Ascending aorta (tissue), 2 donors: ENCODE data around the gene TFRC. TPM values are rescaled to one million over a fixed set of nuclear protein-coding genes. Genes with fewer than 3 reads are reported as not detected.

Source experiments
- DNase-seq, 2 donors: peaks; one replicate each; pipeline ENCODE4 v3.0.0-alpha.2; 2019; ENCODE audit warnings: low spot score in 2 of 2
- H3K27ac ChIP-seq, 2 donors: fragments of 200-600 bp; sonication (generic); one replicate each; pipeline ENCODE4 v1.5.1; 2016 to 2017; ENCODE audit warnings: mild to moderate bottlenecking in 1 of 2
- H3K27me3 ChIP-seq: fragments of 200-600 bp; sonication (generic); one replicate; pipeline ENCODE4 v1.5.1; 2017
- H3K36me3 ChIP-seq, 2 donors: fragments of 200-600 bp; sonication (generic); one replicate each; pipeline ENCODE4 v1.5.1; 2016
- H3K4me1 ChIP-seq, 2 donors: fragments of 200-600 bp; sonication (generic); one replicate each; pipeline ENCODE4 v1.5.1; 2016 to 2017; ENCODE audit warnings: mild to moderate bottlenecking in 1 of 2
- H3K4me3 ChIP-seq, 2 donors: fragments of 200-600 bp; sonication (generic); one replicate each; pipeline ENCODE4 v1.5.1; 2016 to 2017; ENCODE audit warnings: mild to moderate bottlenecking in 1 of 2
- H3K9me3 ChIP-seq, 2 donors: fragments of 200-600 bp; sonication (generic); one replicate each; pipeline ENCODE4 v1.5.1; 2016
- intact Hi-C: fragments of 100-400 bp; cut with DNase I; formaldehyde crosslinking; loops from one replicate; pipeline ENCODE4 v1.15.1; 2023
- total RNA-seq: library from RNA; depleted of rRNA; stranded (reverse); fragments of >200 nt; gene quantifications from one replicate; pipeline ENCODE4 v1.1.0, GENCODE V29; 2016
- TF ChIP-seq, protein P1 (sequence below), 3 experiments: fragments of 200-600 bp in 2 of 3; fragments of 450-650 bp in 1 of 3; sonication (generic) in 2 of 3; IDR thresholded peaks; one replicate each; pipeline ENCODE4 v1.5.1; 2016 to 2019; ENCODE audit warnings: antibody characterized with exemption in 3 of 3, mild to moderate bottlenecking in 1 of 3, moderate library complexity in 1 of 3

Gene TFRC
- total RNA-seq, 1 donor from 2014 or later: 30.1 TPM

DNA sequence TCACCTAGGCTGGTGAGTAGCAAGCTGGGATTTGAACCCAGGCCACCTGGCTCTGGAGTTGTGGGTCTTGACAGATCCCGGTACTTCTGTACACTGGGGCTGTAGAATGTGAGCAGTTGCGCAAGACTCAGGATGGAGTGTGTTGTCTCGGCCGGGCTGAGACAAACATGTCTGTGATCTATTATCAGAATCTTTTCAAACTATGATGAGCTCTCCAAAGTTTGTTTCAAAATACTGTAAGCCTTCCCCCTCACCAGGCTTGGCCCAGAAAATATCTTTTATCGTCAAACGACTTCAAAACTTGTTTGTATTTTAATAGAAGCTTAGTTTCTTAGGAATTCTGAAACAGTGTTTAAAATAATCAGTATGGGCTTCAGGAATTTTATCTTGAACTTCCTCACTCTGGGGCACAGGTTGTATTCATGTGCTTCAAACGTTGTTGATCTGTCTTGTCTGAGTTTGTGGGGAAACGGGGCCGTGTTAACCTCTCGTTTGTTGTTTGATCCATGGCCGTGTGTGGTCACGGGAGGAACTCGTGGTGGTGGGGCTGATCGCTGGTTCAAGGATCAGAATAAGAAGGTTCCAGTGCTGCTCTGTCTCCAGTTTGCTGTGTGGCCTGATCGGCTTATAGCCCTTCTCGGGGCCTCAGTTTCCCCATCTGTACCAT is 40.3 kb upstream of the TFRC start:
- TF ChIP-seq, protein P1, sequence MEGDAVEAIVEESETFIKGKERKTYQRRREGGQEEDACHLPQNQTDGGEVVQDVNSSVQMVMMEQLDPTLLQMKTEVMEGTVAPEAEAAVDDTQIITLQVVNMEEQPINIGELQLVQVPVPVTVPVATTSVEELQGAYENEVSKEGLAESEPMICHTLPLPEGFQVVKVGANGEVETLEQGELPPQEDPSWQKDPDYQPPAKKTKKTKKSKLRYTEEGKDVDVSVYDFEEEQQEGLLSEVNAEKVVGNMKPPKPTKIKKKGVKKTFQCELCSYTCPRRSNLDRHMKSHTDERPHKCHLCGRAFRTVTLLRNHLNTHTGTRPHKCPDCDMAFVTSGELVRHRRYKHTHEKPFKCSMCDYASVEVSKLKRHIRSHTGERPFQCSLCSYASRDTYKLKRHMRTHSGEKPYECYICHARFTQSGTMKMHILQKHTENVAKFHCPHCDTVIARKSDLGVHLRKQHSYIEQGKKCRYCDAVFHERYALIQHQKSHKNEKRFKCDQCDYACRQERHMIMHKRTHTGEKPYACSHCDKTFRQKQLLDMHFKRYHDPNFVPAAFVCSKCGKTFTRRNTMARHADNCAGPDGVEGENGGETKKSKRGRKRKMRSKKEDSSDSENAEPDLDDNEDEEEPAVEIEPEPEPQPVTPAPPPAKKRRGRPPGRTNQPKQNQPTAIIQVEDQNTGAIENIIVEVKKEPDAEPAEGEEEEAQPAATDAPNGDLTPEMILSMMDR (IDR thresholded peaks at IDR 0.05): no peak
- Histone ChIP-seq H3K4me1 (no peaks in the 10 kb centered on the region), H3K4me3 (no peak overlapping the region), H3K27me3 (no peaks in the 10 kb centered on the region), H3K36me3 (no peaks in the 10 kb centered on the region), H3K27ac (no peak overlapping the region), H3K9me3 (no peaks in the 10 kb centered on the region)
- DNase-seq: no peak
- intact Hi-C loops: no loop called here

DNA sequence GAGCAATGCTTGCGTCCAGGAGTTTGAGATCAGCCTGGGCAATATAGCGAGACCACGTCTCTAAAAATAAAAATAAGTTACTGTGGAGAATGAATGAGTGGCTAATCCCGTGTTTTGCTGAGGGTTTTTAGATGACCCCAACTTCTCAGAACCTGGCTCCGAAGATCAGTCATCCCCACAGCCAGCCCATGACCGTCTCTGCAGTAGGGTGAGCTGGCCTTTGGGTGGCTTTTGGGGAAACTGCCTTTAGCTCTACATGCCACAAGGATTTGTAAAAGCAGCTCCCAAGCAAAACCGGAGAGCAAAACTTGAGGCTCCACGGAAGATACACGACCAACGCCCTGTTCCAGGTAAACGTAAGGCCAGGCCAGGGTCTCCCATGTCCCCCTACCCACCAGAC is 39.2 kb upstream of the TFRC start:
- Histone ChIP-seq H3K36me3 (no peaks in the 10 kb centered on the region), H3K27ac (no peak overlapping the region), H3K4me1 (no peaks in the 10 kb centered on the region), H3K27me3 (no peaks in the 10 kb centered on the region), H3K9me3 (no peaks in the 10 kb centered on the region), H3K4me3 (no peak overlapping the region)
- DNase-seq: no peak
- TF ChIP-seq, protein P1 (IDR thresholded peaks at IDR 0.05): no peak
- intact Hi-C loops: no loop called here

DNA sequence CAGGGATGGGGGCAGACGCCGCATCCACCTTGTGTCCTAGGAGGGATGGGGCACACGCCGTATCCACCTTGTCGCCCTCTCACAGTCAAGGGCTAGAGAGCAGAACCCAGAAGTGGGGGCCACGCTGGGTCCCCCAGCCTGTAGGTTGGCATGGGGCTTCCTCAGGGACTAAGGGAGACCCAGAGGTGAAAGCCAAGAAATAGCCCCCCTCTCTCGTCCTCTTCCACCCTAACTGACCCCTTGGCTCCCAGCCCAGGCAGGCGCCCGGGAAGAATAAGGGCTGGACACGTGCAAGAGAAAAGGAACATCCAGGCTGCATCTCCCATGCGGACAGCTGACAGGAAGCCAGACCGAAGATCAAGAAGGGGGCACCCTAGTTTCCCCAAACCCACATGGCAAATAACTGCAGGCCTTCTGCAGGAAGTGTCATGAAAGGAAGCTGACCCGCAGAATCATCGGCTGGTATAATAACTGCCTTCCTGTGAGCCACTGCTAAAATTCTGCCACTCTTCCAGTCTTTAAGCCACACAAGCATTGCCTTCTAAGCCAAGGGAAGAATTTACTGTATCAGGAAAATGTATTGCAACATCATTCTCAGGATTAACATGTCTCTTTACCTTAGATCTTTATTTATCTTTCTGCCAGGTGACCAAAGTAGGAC is 38.5 kb upstream of the TFRC start:
- Histone ChIP-seq H3K36me3 (no peaks in the 10 kb centered on the region), H3K9me3 (no peaks in the 10 kb centered on the region), H3K27ac (no peak overlapping the region), H3K27me3 (no peaks in the 10 kb centered on the region), H3K4me3 (no peak overlapping the region), H3K4me1 (no peaks in the 10 kb centered on the region)
- no peak for DNase-seq
- intact Hi-C loops: no loop called here
- TF ChIP-seq, protein P1 (IDR thresholded peaks at IDR 0.05): no peak

DNA sequence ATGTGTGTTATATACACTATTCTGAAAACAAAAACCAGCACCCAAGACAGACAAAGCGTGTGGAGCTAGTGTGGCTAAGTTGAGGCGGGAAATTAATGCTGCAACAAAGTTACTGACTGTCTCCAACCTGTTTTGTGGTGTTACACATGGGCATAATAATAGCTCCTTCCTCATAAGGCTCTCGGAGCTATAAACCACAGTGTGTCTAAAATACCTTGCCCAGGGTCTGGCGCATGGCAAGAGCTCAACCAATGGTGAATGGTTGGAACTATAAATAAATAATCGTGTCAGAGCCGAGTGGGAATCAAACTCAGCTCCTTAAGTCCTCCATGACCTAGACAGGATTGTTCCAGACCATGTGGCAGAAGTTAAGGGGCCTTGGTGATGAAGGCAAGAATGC is 35.9 kb upstream of the TFRC start:
- Histone ChIP-seq H3K4me3 (no peak overlapping the region), H3K36me3 (no peaks in the 10 kb centered on the region), H3K4me1 (no peaks in the 10 kb centered on the region), H3K27me3 (no peaks in the 10 kb centered on the region), H3K27ac (no peak overlapping the region), H3K9me3 (no peaks in the 10 kb centered on the region)
- DNase-seq: no peak
- intact Hi-C loops: no loop called here
- TF ChIP-seq, protein P1 (IDR thresholded peaks at IDR 0.05): no peak

DNA sequence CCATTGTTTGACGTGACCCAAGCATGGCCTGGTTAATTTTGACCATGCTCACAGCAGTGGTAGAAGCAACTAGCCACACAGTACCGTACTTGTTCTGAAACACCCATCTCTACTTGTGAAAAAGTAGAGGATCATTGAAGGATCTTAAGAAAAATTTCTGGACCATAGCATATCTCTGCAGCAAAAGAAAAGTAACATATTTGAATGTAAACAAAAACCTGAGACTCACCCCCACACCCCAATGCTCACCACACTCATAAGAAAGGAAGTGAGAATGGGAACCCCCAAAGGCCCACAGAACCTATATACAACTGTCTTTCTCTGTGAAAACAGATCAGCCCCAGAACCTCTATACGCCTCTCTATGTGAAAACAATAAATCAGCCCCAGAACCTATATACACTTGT is 33.8 kb upstream of the TFRC start:
- H3K4me1 ChIP-seq: no peaks in the 10 kb centered on the region
- no peak overlapping the region for H3K27ac ChIP-seq
- no peaks in the 10 kb centered on the region for H3K36me3 ChIP-seq
- no peak overlapping the region for H3K4me3 ChIP-seq
- H3K9me3 ChIP-seq: no peaks in the 10 kb centered on the region
- no peak for DNase-seq
- intact Hi-C loops: no loop called here
- TF ChIP-seq, protein P1 (IDR thresholded peaks at IDR 0.05): no peak
- H3K27me3 ChIP-seq: no peaks in the 10 kb centered on the region
